ENCODE data around the gene SAMD11. TPM values are rescaled to one million over a fixed set of nuclear protein-coding genes. Genes with fewer than 3 reads are reported as not detected.

Gene SAMD11
- total RNA-seq, 2 donors from 2014 or later = 2.1 to 2.3 TPM

DNA sequence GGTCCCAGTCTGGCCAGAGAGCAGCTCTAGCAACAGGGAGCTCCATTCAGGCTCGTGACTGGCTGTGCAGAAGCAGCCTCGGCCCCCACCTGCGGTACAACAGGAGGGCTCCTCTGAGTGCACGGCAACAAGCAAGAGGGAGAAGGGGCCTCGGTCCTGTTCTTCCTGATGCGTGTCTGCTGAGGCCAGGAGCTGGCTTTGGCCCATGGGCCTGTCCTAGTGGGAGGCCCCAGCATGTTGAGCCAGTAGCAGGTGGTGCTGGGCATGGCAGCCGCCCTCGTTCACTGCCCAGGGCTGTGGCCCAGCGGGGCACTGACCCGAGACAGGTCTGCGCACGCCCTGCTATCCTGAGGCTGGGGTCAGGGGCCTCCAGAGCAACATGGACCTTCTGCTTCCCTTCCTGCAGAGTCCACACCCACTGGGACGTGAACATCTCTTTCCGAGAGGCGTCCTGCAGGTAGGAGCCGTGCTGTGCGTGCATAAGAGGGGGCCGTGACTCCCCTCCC, 7.0 kb downstream of the SAMD11 start:
- intact Hi-C loops (cut with DNase I) = no loop called here
- peaks cover 0 to 28% of the 10 kb centered on the region in 2 donors for H3K27me3 ChIP-seq
- TF ChIP-seq POLR2A (IDR thresholded peaks at IDR 0.05) = no peak
- TF ChIP-seq, protein P1, sequence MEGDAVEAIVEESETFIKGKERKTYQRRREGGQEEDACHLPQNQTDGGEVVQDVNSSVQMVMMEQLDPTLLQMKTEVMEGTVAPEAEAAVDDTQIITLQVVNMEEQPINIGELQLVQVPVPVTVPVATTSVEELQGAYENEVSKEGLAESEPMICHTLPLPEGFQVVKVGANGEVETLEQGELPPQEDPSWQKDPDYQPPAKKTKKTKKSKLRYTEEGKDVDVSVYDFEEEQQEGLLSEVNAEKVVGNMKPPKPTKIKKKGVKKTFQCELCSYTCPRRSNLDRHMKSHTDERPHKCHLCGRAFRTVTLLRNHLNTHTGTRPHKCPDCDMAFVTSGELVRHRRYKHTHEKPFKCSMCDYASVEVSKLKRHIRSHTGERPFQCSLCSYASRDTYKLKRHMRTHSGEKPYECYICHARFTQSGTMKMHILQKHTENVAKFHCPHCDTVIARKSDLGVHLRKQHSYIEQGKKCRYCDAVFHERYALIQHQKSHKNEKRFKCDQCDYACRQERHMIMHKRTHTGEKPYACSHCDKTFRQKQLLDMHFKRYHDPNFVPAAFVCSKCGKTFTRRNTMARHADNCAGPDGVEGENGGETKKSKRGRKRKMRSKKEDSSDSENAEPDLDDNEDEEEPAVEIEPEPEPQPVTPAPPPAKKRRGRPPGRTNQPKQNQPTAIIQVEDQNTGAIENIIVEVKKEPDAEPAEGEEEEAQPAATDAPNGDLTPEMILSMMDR (IDR thresholded peaks at IDR 0.05) = no peak
- H3K4me1 ChIP-seq = peaks cover 15% of the 10 kb centered on the region
- no peak overlapping the region for H3K27ac ChIP-seq
- ATAC-seq (no peak), DNase-seq (no peak)
- H3K36me3 ChIP-seq (replicated peaks in 1 of 2; ENCODE audit: insufficient read depth in 1 of 2, low read depth in 2 of 2) = no peaks in the 10 kb centered on the region
- 58 to 65% methylated on average over 4 to 16 of the region's 18 CpGs for WGBS, 2 donors
- H3K9me3 ChIP-seq = no peaks in the 10 kb centered on the region
- H3K4me3 ChIP-seq = no peak overlapping the region

DNA sequence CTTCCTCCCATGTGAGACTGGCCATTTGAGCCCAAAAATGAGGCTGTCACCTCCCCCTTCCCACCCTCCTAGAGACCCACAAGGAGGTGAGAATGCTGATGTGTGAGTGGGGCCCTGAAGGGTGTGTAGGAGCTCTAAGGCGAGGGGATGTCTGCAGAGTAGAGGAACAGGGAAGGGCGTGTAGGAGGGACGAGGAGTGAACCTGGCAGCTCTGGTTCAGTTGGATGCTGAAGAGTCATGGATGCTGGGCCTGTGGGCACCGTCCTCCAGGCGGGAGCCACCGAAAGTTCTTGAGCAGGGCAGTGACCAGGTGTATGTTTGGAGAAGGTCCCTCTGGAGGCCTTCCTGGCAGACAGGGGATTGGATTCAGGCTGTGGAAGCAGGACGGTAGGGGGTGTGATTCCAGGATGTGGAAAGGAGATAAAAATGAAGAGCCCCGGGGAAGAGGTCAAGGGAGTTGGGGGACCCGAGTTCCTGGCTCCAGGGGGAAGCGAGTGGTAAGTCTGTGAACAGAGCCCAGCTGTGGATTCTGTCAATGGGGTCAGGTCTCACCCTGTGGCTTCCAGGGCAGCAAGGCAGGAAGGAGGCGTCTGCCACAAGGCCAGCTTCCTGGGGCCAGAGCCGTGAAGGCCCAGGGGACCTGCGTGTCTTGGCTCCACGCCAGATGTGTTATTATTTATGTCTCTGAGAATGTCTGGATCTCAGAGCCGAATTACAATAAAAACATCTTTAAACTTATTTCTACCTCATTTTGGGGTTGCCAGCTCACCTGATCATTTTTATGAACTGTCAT, 7.9 kb downstream of the SAMD11 start:
- H3K4me1 ChIP-seq = peaks cover 12% of the 10 kb centered on the region
- H3K36me3 ChIP-seq (replicated peaks in 1 of 2; ENCODE audit: insufficient read depth in 1 of 2, low read depth in 2 of 2) = no peaks in the 10 kb centered on the region
- ATAC-seq = no peak
- intact Hi-C loops (cut with DNase I) = no loop called here
- 48 to 49% methylated on average over 15 of the region's 15 CpGs for WGBS, 2 donors
- TF ChIP-seq, protein P1 (IDR thresholded peaks at IDR 0.05) = no peak
- TF ChIP-seq POLR2A (IDR thresholded peaks at IDR 0.05) = no peak
- no peak overlapping the region for H3K4me3 ChIP-seq
- no peak overlapping the region for H3K27ac ChIP-seq
- DNase-seq = no peak
- peaks cover 0 to 31% of the 10 kb centered on the region in 2 donors for H3K27me3 ChIP-seq
- H3K9me3 ChIP-seq = no peaks in the 10 kb centered on the region

DNA sequence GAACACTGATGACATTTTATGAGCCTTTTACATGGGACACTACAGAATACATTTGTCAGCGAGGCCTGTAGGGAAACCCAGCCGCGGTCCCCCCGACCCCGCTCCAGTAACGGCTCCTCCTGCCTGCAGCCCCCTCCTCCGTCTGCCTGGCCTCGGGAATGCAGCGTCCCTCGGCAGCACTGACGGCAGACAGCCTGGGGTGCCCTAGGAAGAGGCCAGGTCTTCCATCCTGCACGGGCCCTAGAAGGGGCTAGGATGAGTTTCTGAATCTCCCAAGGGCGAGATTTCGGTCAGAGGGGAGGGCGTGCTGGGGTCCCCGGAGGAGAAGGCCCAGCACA, 8.4 kb downstream of the SAMD11 start:
- intact Hi-C loops (cut with DNase I) = no loop called here
- H3K27ac ChIP-seq = no peak overlapping the region

DNA sequence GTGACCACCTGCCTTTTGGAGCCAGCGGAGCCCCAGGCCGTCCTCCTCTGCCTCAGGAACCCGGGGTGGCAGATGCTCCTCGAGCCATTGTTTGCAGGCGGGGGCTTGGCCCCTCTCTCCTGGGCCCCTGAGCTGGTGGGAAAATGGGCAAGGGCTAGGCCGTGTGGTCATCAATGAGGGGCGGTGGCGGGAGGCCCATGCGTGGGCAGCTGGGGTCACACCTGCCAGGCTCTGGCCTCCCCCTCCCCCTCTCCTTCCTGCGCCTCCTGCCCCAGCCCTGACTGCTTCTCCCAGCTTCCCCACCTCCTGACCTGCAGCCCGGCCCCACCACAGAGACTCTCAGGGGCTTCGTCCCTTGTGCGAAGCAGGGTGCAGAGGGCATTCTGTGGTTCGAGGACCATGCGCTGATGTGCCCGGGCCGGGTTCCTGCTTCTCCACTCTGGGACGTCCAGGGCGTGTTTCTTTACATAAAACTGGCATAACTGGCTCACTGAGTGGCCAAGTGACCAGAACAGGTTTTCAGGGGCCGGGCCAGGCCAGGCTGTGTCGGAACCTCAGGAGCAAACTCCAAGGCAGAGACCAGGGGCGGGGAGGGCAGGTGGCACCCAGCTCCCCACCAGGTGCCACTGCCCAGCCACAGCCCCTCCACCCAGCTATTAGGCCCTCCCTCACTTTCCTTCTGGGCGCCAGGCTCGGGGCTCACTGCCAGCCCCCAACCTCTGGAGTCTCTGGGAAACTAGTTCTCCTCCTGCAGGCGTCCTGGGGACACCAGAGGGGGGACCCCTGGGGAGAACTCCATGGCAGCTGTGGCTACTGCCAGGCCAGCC, 9.3 kb downstream of the SAMD11 start:
- peak in 2 of 4 donors; percentile 28 to 51 for DNase-seq
- no peak for ATAC-seq
- Histone ChIP-seq H3K27ac (no peak overlapping the region), H3K9me3 (no peaks in the 10 kb centered on the region), H3K4me1 (peaks cover 12% of the 10 kb centered on the region), H3K36me3 (replicated peaks in 1 of 2; ENCODE audit: insufficient read depth in 1 of 2, low read depth in 2 of 2) (no peaks in the 10 kb centered on the region), H3K4me3 (no peak overlapping the region), H3K27me3 (peaks cover 0 to 29% of the 10 kb centered on the region in 2 donors)
- WGBS, 2 donors = 42 to 50% methylated on average over 13 to 24 of the region's 25 CpGs
- intact Hi-C loops (cut with DNase I) = no loop called here
- TF ChIP-seq, protein P1 (IDR thresholded peaks at IDR 0.05) = no peak
- TF ChIP-seq POLR2A (IDR thresholded peaks at IDR 0.05) = no peak

More for the DNA sequence above, 8.4 kb downstream of the SAMD11 start:
- no peaks in the 10 kb centered on the region for H3K36me3 ChIP-seq (replicated peaks in 1 of 2; ENCODE audit: insufficient read depth in 1 of 2, low read depth in 2 of 2)
- no peak overlapping the region for H3K4me3 ChIP-seq
- H3K4me1 ChIP-seq = peaks cover 12% of the 10 kb centered on the region
- TF ChIP-seq, protein P1 (IDR thresholded peaks at IDR 0.05) = no peak
- no peak for TF ChIP-seq POLR2A (IDR thresholded peaks at IDR 0.05)
- no peak for ATAC-seq
- no peak for DNase-seq
- peaks cover 0 to 31% of the 10 kb centered on the region in 2 donors for H3K27me3 ChIP-seq
- WGBS, 2 donors = 47 to 65% methylated on average over 14 of the region's 16 CpGs
- H3K9me3 ChIP-seq = no peaks in the 10 kb centered on the region
